K562 (cell line): ENCODE results near the gene POLDIP3. TPM values are rescaled to one million over a fixed set of nuclear protein-coding genes. Genes with fewer than 3 reads are reported as not detected.

Experiments
- ATAC-seq: fragments of 200-7000 bp; cut with Tn5 transposase; 3 replicates; pipeline ENCODE4 v1.9.1; 2020; ENCODE audit warnings: moderate library complexity
- BruUV-seq: library from RNA; stranded (reverse); fragments of 400-500 nt; replicated peaks from 2 replicates; lab custom pipeline; 2021; lab: Mats Ljungman, UMichigan
- CTCF ChIA-PET: fragments of 300-600 bp; formaldehyde crosslinking; extraction: SDS; loops from one replicate; lab custom pipeline; 2021; ENCODE audit warnings: low intra/inter-chr PET ratio; lab: Yijun Ruan, JAX
- POLR2A ChIA-PET: fragments of 300-600, 350-650 bp; sonication (Branson Sonifier 250); formaldehyde crosslinking; extraction: SDS; loops from one replicate; lab custom pipeline; 2021; ENCODE audit warnings: antibody characterized with exemption, inconsistent platforms; lab: Yijun Ruan, JAX
- DNase-seq, 4 experiments: peaks; one replicate each; pipeline versions ENCODE4 v3.0.0 to v3.0.0-alpha.2; 2011 to 2018; ENCODE audit warnings: low spot score in 3 of 4, mixed read lengths in 3 of 4; ENCODE audit errors: extremely low read depth in 1 of 4
- FAIRE-seq: peaks from 2 replicates; lab custom pipeline; 2011; peaks lifted over from hg19 to GRCh38; lab: Jason Lieb, UNC
- H2AFZ ChIP-seq: 2 replicates; pipeline ENCODE4 v1.6.0; 2011; ENCODE audit warnings: low read depth, low read length, control low read depth, inconsistent platforms
- H3K27ac ChIP-seq: fragments of 200-600 bp; 3 replicates; pipeline ENCODE4 v1.8.0; 2011; ENCODE audit warnings: low read depth, mild to moderate bottlenecking, control low read depth, inconsistent platforms, low read length, moderate library complexity, mixed read lengths; ENCODE audit errors: extremely low read depth
- H3K27me3 ChIP-seq, 2 experiments: fragments of 300-600 bp in 1 of 2; 2 replicates in 1 of 2; 3 replicates in 1 of 2; pipeline versions ENCODE4 v1.6.0 to v1.8.0; 2011; ENCODE audit warnings: inconsistent platforms in 2 of 2, low read length in 2 of 2, mild to moderate bottlenecking in 1 of 2, mixed read lengths in 1 of 2, moderate library complexity in 1 of 2; ENCODE audit not compliant: control insufficient read depth in 2 of 2, insufficient read depth in 2 of 2
- H3K36me3 ChIP-seq: fragments of 300-600 bp; 3 replicates; pipeline ENCODE4 v1.8.0; 2011; ENCODE audit warnings: mild to moderate bottlenecking, low read length, inconsistent platforms; ENCODE audit not compliant: control insufficient read depth, insufficient read depth
- H3K4me1 ChIP-seq, 2 experiments: fragments of 200-600 bp in 1 of 2; replicated peaks in 1 of 2; 2 replicates in 1 of 2; 3 replicates in 1 of 2; pipeline versions ENCODE4 v1.5.1 to v1.8.0; 2011; ENCODE audit warnings: inconsistent platforms in 2 of 2, low read length in 2 of 2, mild to moderate bottlenecking in 1 of 2, mixed read lengths in 1 of 2, moderate library complexity in 1 of 2; ENCODE audit not compliant: control insufficient read depth in 2 of 2, insufficient read depth in 2 of 2
- H3K4me2 ChIP-seq: 2 replicates; pipeline ENCODE4 v1.6.1; 2011; ENCODE audit warnings: low read length, control low read depth, inconsistent platforms, mixed read lengths; ENCODE audit not compliant: insufficient read depth
- H3K4me3 ChIP-seq: fragments of 200-600 bp; sonication (generic), shearing (Covaris generic); 2 replicates; pipeline ENCODE4 v1.5.1; 2016; ENCODE audit warnings: control low read depth, inconsistent platforms
- H3K79me2 ChIP-seq: fragments of 200-600 bp; 3 replicates; pipeline ENCODE4 v1.8.0; 2011; ENCODE audit warnings: low read length, inconsistent platforms; ENCODE audit not compliant: control insufficient read depth, insufficient read depth
- H3K9ac ChIP-seq, 2 experiments: 2 replicates each; pipeline versions ENCODE4 v1.6.0 to v1.6.1; 2011; ENCODE audit warnings: low read depth in 2 of 2, low read length in 2 of 2, control low read depth in 1 of 2, inconsistent platforms in 1 of 2, mild to moderate bottlenecking in 1 of 2, mixed read lengths in 1 of 2; ENCODE audit not compliant: insufficient read depth in 1 of 2
- H3K9me1 ChIP-seq: one replicate; pipeline ENCODE4 v1.6.0; 2011; ENCODE audit warnings: inconsistent platforms, mild to moderate bottlenecking, low read length, moderate library complexity; ENCODE audit not compliant: control insufficient read depth, insufficient read depth
- H3K9me3 ChIP-seq: replicated peaks from 2 replicates; pipeline ENCODE4 v1.5.1; 2011; ENCODE audit warnings: low read depth, low read length, inconsistent platforms; ENCODE audit not compliant: control insufficient read depth, insufficient read depth
- H4K20me1 ChIP-seq: replicated peaks from 2 replicates; pipeline ENCODE4 v1.6.1; 2011; ENCODE audit warnings: low read length, inconsistent platforms, mixed read lengths; ENCODE audit not compliant: control insufficient read depth, insufficient read depth
- ATF1 ChIP-seq, 2 experiments: fragments of 450-650 bp in 1 of 2; IDR thresholded peaks; 2 replicates each; pipeline ENCODE4 v1.6.1; 2016; ENCODE audit warnings: missing compliant biosample characterization in 1 of 2, missing genetic modification characterization in 1 of 2
- BRD9 ChIP-seq: fragments of 450-650 bp; IDR thresholded peaks from 2 replicates; pipeline ENCODE4 v1.6.1; 2018; ENCODE audit warnings: low read depth; ENCODE audit not compliant: partially characterized antibody
- E2F5 ChIP-seq: sonication (generic); formaldehyde crosslinking; IDR thresholded peaks from 2 replicates; pipeline ENCODE4 v1.8.0; 2022; ENCODE audit warnings: mild to moderate bottlenecking, missing genetic modification reagents
- GATAD2A ChIP-seq: fragments of 450-650 bp; IDR thresholded peaks from 2 replicates; pipeline ENCODE4 v1.6.1; 2017
- RUNX1 ChIP-seq: sonication (generic); IDR thresholded peaks from 2 replicates; pipeline ENCODE4 v1.6.1; 2016; ENCODE audit warnings: antibody characterized with exemption, low read depth
- SAFB ChIP-seq: fragments of 200-400 bp; formaldehyde crosslinking; IDR thresholded peaks from 2 replicates; pipeline ENCODE4 v1.6.1; 2017; ENCODE audit warnings: low read depth, low read length, borderline replicate concordance
- TCF7L2 ChIP-seq: fragments of 150-350 bp; IDR thresholded peaks from 2 replicates; pipeline ENCODE4 v1.6.1; 2016; ENCODE audit warnings: low read depth, mild to moderate bottlenecking, low read length, moderate library complexity
- ZNF512 ChIP-seq: IDR thresholded peaks from 2 replicates; pipeline ENCODE4 v1.6.1; 2016; ENCODE audit warnings: missing genetic modification characterization, missing compliant biosample characterization
- WGBS: fragments of 100-300 bp; shearing (Covaris generic); methylation state at CpG from one replicate; pipeline ENCODE4 v1.1.6; 2016; ENCODE audit warnings: low coverage, mixed read lengths; ENCODE audit not compliant: insufficient coverage; ENCODE audit errors: missing lambda C conversion rate; 5-methylcytosine and 5-hydroxymethylcytosine counted together
- in situ Hi-C: fragments of 300-500 bp; cut with MboI; formaldehyde crosslinking; loops from 4 replicates; pipeline ENCODE4 v1.15.0; 2018; ENCODE audit warnings: inconsistent platforms, mixed read lengths
- intact Hi-C: fragments of 100-400 bp; cut with micrococcal nuclease; formaldehyde crosslinking; loops from 2 replicates; pipeline ENCODE4 v1.14.2; 2022
- polyA plus RNA-seq, 8 experiments: library from polyadenylated mRNA; depleted of rRNA in 4 of 8; stranded (reverse) in 5 of 8; unstranded in 3 of 8; fragments of >200 nt; fragmentation: Nextera tagmentation in 2 of 8; fragmentation: Illumina TruSeq in 1 of 8; extraction: Ambion mirVana in 2 of 8; extraction: Trizol in 1 of 8; gene quantifications; 2 replicates each; pipeline versions ENCODE4 v1.2.1 to v1.2.3, GENCODE V29; 2011 to 2014; ENCODE audit warnings: inconsistent platforms in 1 of 8, missing spikeins in 1 of 8
- total RNA-seq, 7 experiments: library from RNA; depleted of rRNA in 6 of 7; stranded (reverse); fragments of >200 nt in 6 of 7; fragmentation: Illumina TruSeq in 2 of 7; extraction: Trizol in 2 of 7; gene quantifications; 2 replicates each; pipeline versions ENCODE4 v1.2.1 to v1.2.3, GENCODE V29; 2011 to 2021; ENCODE audit warnings: low replicate concordance in 1 of 7
- TF ChIP-seq, protein P1 (sequence below): sonication (generic); formaldehyde crosslinking; IDR thresholded peaks from 2 replicates; pipeline ENCODE4 v1.8.0; 2022; ENCODE audit warnings: mild to moderate bottlenecking, missing genetic modification reagents
- TF ChIP-seq, protein P2 (sequence below), 2 experiments: fragments of 450-650 bp in 1 of 2; sonication (generic) in 1 of 2; formaldehyde crosslinking in 1 of 2; IDR thresholded peaks in 1 of 2; conservative IDR thresholded peaks in 1 of 2; 2 replicates each; pipeline versions ENCODE4 v1.6.1 to v1.8.1; 2016 to 2023; ENCODE audit warnings: mild to moderate bottlenecking in 2 of 2, moderate library complexity in 2 of 2, inconsistent platforms in 1 of 2, missing genetic modification reagents in 1 of 2
- TF ChIP-seq, protein P3 (sequence below), 2 experiments: fragments of 200-800 bp in 1 of 2; sonication (Bioruptor generic) in 1 of 2; sonication (generic) in 1 of 2; formaldehyde crosslinking in 1 of 2; IDR thresholded peaks in 1 of 2; conservative IDR thresholded peaks in 1 of 2; 2 replicates each; pipeline versions ENCODE4 v1.5.0 to v1.6.1; 2016 to 2020; ENCODE audit warnings: missing compliant biosample characterization in 1 of 2, missing genetic modification characterization in 1 of 2, missing genetic modification reagents in 1 of 2

POLDIP3 gene
- total and polyA plus RNA-seq, 9 of the 15 experiments (the other 6 are each of a cell fraction or from before 2014, with no cell fraction given), result 14.3 to 53.0 (median 26.3) TPM

- Histone ChIP-seq H3K36me3 (peaks cover 60% of the 10 kb centered on the region; the same call in 1 of the 3 replicates), H3K9me3 (no peaks in the 10 kb centered on the region), H3K4me3 (no peak overlapping the region), H3K4me1 (peaks cover 0 to 4% of the 10 kb centered on the region in 2 experiments; a peak in 2 of 5 replicates), H3K4me2 (no peak overlapping the region), H2AFZ (no peak overlapping the region), H3K79me2 (no peaks in the 10 kb centered on the region), H3K9ac (no peak overlapping the region), H3K27me3 (no peaks in the 10 kb centered on the region), H3K27ac (no peak overlapping the region), H3K9me1 (no peaks in the 10 kb centered on the region), H4K20me1 (no peaks in the 10 kb centered on the region)
- DNase-seq, result no peak
- no peak for ATAC-seq
- no TSS peak for BruUV-seq
- intact Hi-C loops, result no loop called here
- POLR2A ChIA-PET, result no interaction called here
- CTCF ChIA-PET, result interaction anchor here (0.6 kb wide), 1 partner anchor 188 kb away, joined by 3 read pairs; no protein-coding TSS in a partner anchor
- no peak for FAIRE-seq
- WGBS, result 95% methylated on average over 14 of the region's 28 CpGs
- in situ Hi-C loops, result no loop called here
- TF ChIP-seq, protein P1, sequence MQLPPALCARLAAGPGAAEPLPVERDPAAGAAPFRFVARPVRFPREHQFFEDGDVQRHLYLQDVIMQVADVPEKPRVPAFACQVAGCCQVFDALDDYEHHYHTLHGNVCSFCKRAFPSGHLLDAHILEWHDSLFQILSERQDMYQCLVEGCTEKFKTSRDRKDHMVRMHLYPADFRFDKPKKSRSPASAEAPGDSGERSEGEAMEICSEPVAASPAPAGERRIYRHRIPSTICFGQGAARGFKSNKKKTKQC, result no peak
- TF ChIP-seq, protein P2, sequence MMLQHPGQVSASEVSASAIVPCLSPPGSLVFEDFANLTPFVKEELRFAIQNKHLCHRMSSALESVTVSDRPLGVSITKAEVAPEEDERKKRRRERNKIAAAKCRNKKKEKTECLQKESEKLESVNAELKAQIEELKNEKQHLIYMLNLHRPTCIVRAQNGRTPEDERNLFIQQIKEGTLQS (IDR thresholded peaks at IDR 0.05), result no peak
- TF ChIP-seq, protein P2 (CRISPR knock-in tag; conservative IDR thresholded peaks at IDR 0.05), result no peak
- no peak for TF ChIP-seq ZNF512 (tag)
- TF ChIP-seq GATAD2A, result no peak
- no peak for TF ChIP-seq ATF1 (CRISPR knock-in tag; IDR thresholded peaks at IDR 0.05)
- no peak for TF ChIP-seq ATF1 (tag; IDR thresholded peaks at IDR 0.05)
- TF ChIP-seq RUNX1, result no peak
- TF ChIP-seq BRD9, result no peak
- no peak for TF ChIP-seq E2F5
- TF ChIP-seq SAFB, result no peak
- TF ChIP-seq TCF7L2, result no peak
- TF ChIP-seq, protein P3, sequence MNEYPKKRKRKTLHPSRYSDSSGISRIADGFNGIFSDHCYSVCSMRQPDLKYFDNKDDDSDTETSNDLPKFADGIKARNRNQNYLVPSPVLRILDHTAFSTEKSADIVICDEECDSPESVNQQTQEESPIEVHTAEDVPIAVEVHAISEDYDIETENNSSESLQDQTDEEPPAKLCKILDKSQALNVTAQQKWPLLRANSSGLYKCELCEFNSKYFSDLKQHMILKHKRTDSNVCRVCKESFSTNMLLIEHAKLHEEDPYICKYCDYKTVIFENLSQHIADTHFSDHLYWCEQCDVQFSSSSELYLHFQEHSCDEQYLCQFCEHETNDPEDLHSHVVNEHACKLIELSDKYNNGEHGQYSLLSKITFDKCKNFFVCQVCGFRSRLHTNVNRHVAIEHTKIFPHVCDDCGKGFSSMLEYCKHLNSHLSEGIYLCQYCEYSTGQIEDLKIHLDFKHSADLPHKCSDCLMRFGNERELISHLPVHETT (CRISPR knock-in tag; conservative IDR thresholded peaks at IDR 0.05 in 1 of 2, IDR thresholded peaks at IDR 0.05 in 1 of 2), result no peak
Observed at GRCh38 chr22:42630901-42631602, 16.4 kb upstream of the POLDIP3 start.
